ENCODE results near the gene NAA35. TPM values are rescaled to one million over a fixed set of nuclear protein-coding genes. Genes with fewer than 3 reads are reported as not detected.

The NAA35 gene
- total RNA-seq, 1 donor from 2014 or later, result 24.7 TPM

DNA sequence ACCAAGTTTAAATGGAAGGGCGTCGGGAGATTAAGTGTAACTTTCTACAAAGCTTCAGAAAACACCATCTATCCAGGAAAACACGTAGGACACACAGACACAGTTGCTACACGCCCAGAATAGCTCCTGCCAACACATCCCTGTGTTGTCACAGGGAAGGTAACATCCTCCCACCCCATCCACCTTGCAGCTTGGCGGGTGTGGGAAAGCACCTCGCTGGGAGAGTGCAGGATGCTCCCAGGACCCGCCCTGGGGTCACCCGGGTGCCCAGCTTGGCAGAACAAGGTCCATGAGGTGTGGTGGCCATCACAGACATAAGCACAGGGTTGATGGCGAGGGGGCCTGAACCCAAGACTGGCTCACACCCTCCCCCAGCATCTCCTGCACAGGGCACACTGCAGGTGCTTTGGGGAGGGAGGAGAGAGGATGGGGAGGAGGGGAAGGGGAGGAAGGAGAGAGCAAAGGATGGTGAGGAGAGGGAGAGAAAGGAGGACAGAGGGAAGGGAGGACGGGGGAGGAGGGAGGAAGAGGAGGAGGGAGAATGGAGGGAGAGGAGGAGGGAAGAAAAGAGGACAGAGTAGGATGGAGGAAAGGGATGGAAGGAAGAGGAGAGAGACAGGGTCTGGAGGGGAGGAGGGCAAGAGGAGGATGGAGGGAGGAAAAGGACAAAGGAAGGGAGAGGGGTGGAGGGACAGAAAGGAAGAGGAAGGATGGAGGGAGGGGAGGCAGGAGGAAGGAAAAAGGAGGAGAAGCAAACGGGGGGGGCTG is 121.2 kb downstream of the NAA35 start:
- intact Hi-C loops (cut with micrococcal nuclease), result no loop called here

DNA sequence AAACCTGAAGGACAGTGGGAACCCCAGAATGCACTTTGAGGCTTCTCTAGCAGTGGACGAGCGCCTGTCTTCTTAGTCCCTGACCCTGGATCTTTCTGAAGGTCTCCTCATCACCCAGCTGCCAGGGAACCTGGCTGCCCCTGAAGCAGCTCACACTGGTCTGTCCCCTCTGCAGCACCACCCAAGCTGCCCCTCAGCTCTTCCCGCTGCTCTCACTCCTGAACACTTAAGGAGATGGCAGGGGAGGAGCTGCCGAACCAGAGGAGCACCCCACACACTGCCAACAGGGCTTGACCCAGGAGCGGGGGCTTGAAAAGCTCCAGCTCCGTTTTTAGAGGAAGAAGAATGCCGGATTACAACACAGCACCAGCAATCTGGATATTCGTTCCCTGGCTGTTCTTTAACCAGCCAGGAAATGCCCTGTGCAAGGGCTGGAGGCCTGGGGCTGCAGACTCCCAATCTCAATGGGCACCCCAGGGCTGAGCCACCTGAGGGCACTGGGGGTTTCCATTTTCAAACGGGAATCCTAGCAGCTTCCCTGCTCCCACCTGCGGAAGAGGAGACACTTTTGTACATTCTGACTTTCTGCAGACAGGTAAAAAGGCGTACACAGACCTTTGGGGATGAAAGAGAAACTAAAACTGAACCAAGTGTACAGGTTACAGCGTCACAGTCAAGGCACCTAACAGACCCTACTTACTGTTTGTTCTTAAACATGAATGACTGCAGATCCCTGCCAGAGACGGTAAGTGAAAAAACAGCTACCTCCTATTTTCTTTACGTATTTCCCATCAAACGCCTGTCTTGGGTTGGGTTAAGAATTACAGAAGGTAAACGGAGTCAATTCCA is 122.1 kb downstream of the NAA35 start:
- intact Hi-C loops (cut with micrococcal nuclease), result no loop called here

DNA sequence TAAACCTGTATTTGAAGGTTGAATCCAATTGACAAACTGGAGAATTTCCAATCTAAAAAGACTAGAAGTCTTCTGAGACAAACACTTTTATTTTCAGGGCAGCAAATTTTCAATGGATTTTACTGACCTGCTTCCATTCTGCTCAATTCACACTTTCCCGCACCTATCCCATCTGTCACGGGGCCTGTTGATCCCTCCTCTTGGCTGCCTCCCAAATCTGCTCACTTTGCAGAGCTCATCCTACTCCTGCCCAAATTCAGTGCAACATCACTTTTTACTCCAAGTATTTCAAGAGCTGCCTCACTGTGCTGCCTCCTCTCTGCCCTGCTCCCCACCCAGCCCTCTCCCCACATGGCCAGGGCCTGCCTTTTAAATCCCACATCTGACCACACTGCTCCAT is 123.3 kb downstream of the NAA35 start:
- intact Hi-C loops (cut with micrococcal nuclease), result no loop called here

DNA sequence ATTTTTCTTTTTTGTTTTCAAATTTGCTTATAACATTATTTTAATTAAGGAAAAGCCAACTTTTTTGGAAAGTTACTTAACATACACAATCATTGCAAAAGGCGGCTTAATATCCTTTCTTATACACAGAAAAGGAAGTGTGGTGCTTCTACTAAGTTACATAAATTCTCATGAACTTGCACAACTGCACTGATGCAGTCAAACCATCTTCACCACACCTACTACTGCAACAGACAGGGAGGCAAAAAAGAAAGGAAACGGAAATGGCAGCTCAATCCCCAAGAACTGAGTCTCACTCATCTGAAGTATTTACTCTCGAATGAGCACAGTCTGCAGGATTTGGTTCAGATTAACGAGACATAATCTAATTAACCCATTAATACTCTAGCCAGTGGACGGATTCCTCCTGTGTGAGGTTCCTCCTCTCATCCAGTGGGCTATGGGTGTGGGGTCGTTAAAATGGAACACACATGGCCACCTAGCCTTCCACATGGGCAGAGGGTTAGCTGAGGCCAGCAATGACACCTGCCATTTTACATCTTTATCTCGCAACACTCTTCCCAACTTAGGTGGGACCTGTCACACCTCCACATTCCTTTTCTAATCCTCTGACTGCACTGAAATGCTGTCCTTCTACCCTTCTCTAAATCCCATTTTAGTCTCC is 128.4 kb downstream of the NAA35 start:
- intact Hi-C loops (cut with micrococcal nuclease), result no loop called here

Other genes with a start within 250 kb of the NAA35 start
- gene AGTPBP1, start 199.2 kb upstream of the NAA35 start, total RNA-seq, result 29.1 TPM in 2 replicates
- 2.8 and 3.7 TPM in 2 replicates for gene GOLM1, start 158.4 kb downstream of the NAA35 start, total RNA-seq

All from T-helper 2 cell treated with Interferon-gamma antibody and Interleukin-4, amounts not matched to agents 100 ng/mL and 5 ng/mL, for 36 hours (primary cell).